Measurements from ENCODE around the gene EDNRA. TPM values are rescaled to one million over a fixed set of nuclear protein-coding genes. Genes with fewer than 3 reads are reported as not detected.

EDNRA gene
- total RNA-seq, 1 experiment from 2014 or later, result 0.71 TPM

- Mint-ChIP-seq H3K4me3 (ENCODE audit: low read depth, unreplicated experiment) (peak overlapping the region; percentile 49), H3K27me3 (ENCODE audit: unreplicated experiment) (no peaks in the 10 kb centered on the region), H3K27ac (ENCODE audit: unreplicated experiment) (peak overlapping the region; percentile 75), H3K9me3 (ENCODE audit: low read depth, unreplicated experiment) (no peaks in the 10 kb centered on the region), H3K36me3 (ENCODE audit: insufficient read depth, unreplicated experiment) (no peaks in the 10 kb centered on the region), H3K4me1 (ENCODE audit: low read depth, unreplicated experiment) (peaks cover 8% of the 10 kb centered on the region)
- CTCF ChIA-PET, result interaction anchor here (0.7 kb wide), 1 partner anchor 46 kb away, joined by 4 read pairs; no protein-coding TSS in a partner anchor
- peak; percentile 7 for DNase-seq
- TF ChIP-seq, protein P1, sequence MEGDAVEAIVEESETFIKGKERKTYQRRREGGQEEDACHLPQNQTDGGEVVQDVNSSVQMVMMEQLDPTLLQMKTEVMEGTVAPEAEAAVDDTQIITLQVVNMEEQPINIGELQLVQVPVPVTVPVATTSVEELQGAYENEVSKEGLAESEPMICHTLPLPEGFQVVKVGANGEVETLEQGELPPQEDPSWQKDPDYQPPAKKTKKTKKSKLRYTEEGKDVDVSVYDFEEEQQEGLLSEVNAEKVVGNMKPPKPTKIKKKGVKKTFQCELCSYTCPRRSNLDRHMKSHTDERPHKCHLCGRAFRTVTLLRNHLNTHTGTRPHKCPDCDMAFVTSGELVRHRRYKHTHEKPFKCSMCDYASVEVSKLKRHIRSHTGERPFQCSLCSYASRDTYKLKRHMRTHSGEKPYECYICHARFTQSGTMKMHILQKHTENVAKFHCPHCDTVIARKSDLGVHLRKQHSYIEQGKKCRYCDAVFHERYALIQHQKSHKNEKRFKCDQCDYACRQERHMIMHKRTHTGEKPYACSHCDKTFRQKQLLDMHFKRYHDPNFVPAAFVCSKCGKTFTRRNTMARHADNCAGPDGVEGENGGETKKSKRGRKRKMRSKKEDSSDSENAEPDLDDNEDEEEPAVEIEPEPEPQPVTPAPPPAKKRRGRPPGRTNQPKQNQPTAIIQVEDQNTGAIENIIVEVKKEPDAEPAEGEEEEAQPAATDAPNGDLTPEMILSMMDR (IDR thresholded peaks at IDR 0.05; ENCODE audit: unreplicated experiment), result no peak
- intact Hi-C loops (cut with micrococcal nuclease; ENCODE audit: unreplicated experiment), result no loop called here
- no TSS peak for BruUV-seq (replicated peaks)
Measured at GRCh38 chr4:147453561-147454141, 27.2 kb upstream of the EDNRA start.

DNA sequence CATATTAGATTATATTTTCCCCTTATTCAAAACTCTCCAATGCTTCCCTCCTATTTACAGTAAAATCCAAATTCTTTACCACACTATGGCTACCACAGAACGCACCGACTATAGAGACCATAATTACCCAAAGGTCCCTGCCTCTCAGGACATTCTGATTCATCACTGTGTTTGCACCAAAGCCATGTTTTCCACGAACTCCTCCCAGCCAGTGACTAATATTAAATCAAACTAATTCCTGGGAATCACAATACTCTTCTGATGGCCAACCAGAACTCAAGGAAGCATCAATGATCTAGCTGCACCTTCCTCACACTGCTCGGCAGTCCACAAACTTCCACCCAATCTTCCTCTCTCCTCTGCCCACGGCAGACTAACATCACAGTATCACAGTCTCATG is 24.2 kb upstream of the EDNRA start:
- H3K27me3 Mint-ChIP-seq (ENCODE audit: unreplicated experiment), result no peaks in the 10 kb centered on the region
- no peak for DNase-seq
- no peak overlapping the region for H3K4me3 Mint-ChIP-seq (ENCODE audit: low read depth, unreplicated experiment)
- H3K36me3 Mint-ChIP-seq (ENCODE audit: insufficient read depth, unreplicated experiment), result no peaks in the 10 kb centered on the region
- intact Hi-C loops (cut with micrococcal nuclease; ENCODE audit: unreplicated experiment), result no loop called here
- H3K4me1 Mint-ChIP-seq (ENCODE audit: low read depth, unreplicated experiment), result peaks cover 8% of the 10 kb centered on the region
- CTCF ChIA-PET, result no interaction called here
- BruUV-seq (replicated peaks), result no TSS peak
- TF ChIP-seq, protein P1 (IDR thresholded peaks at IDR 0.05; ENCODE audit: unreplicated experiment), result no peak
- no peaks in the 10 kb centered on the region for H3K9me3 Mint-ChIP-seq (ENCODE audit: low read depth, unreplicated experiment)
- no peak overlapping the region for H3K27ac Mint-ChIP-seq (ENCODE audit: unreplicated experiment)

DNA sequence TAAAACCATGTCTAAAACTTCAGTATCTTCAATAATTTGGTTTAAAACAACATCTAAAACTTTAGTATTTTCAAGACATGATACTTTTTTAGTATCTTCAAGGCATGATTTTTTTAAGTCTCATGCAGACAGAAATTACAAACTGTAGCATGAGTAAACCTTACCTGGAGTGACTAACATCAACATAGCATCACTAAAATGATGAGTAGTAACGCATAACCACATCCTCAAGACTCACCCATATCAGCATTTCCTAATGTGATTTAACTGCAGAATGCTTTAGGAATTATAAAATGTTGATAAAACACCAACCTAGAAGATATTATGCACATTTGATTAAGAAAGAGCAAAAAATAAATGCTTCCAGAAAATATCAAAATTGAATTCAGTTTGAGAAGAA is 19.7 kb upstream of the EDNRA start:
- no peak overlapping the region for H3K4me3 Mint-ChIP-seq (ENCODE audit: low read depth, unreplicated experiment)
- CTCF ChIA-PET, result no interaction called here
- TF ChIP-seq, protein P1 (IDR thresholded peaks at IDR 0.05; ENCODE audit: unreplicated experiment), result no peak
- H3K4me1 Mint-ChIP-seq (ENCODE audit: low read depth, unreplicated experiment), result no peaks in the 10 kb centered on the region
- no peak overlapping the region for H3K27ac Mint-ChIP-seq (ENCODE audit: unreplicated experiment)
- no peaks in the 10 kb centered on the region for H3K27me3 Mint-ChIP-seq (ENCODE audit: unreplicated experiment)
- no TSS peak for BruUV-seq (replicated peaks)
- no peaks in the 10 kb centered on the region for H3K36me3 Mint-ChIP-seq (ENCODE audit: insufficient read depth, unreplicated experiment)
- intact Hi-C loops (cut with micrococcal nuclease; ENCODE audit: unreplicated experiment), result no loop called here
- no peak for DNase-seq
- H3K9me3 Mint-ChIP-seq (ENCODE audit: low read depth, unreplicated experiment), result no peaks in the 10 kb centered on the region

GRCh38 chr4:147463065-147463464 is 17.8 kb upstream of the EDNRA start:
- no TSS peak for BruUV-seq (replicated peaks)
- intact Hi-C loops (cut with micrococcal nuclease; ENCODE audit: unreplicated experiment), result no loop called here
- Mint-ChIP-seq H3K27ac (ENCODE audit: unreplicated experiment) (no peak overlapping the region), H3K27me3 (ENCODE audit: unreplicated experiment) (no peaks in the 10 kb centered on the region), H3K4me1 (ENCODE audit: low read depth, unreplicated experiment) (no peaks in the 10 kb centered on the region), H3K9me3 (ENCODE audit: low read depth, unreplicated experiment) (no peaks in the 10 kb centered on the region), H3K4me3 (ENCODE audit: low read depth, unreplicated experiment) (no peak overlapping the region), H3K36me3 (ENCODE audit: insufficient read depth, unreplicated experiment) (no peaks in the 10 kb centered on the region)
- CTCF ChIA-PET, result no interaction called here
- DNase-seq, result no peak
- TF ChIP-seq, protein P1 (IDR thresholded peaks at IDR 0.05; ENCODE audit: unreplicated experiment), result no peak
